CD14-positive monocyte (primary cell): ENCODE results near the gene RIPOR3. TPM values are rescaled to one million over a fixed set of nuclear protein-coding genes. Genes with fewer than 3 reads are reported as not detected.

Experiments used
- DNase-seq, 3 donors: peaks; one replicate each; pipeline ENCODE4 v3.0.0-alpha.2; 2011 to 2022
- H2AFZ ChIP-seq: 2 replicates; pipeline ENCODE4 v1.6.0; 2012; ENCODE audit warnings: mild to moderate bottlenecking, low read depth, low read length, inconsistent platforms; ENCODE audit not compliant: insufficient read depth, poor library complexity, severe bottlenecking
- H3K27ac ChIP-seq, 2 donors: 1 replicate in 1 of 2; 2 replicates in 1 of 2; pipeline ENCODE4 v1.5.1; 2012 to 2013; ENCODE audit warnings: low read length in 2 of 2, control low read depth in 1 of 2, inconsistent platforms in 1 of 2, low read depth in 1 of 2, mild to moderate bottlenecking in 1 of 2
- H3K27me3 ChIP-seq, 2 donors: one replicate each; pipeline versions ENCODE4 v1.6.0 to v1.6.1; 2011 to 2013; ENCODE audit warnings: low read length in 2 of 2; ENCODE audit not compliant: control insufficient read depth in 2 of 2, insufficient read depth in 2 of 2
- H3K36me3 ChIP-seq, 2 donors: replicated peaks in 1 of 2; 1 replicate in 1 of 2; 2 replicates in 1 of 2; pipeline versions ENCODE4 v1.5.1 to v1.6.1; 2012 to 2013; ENCODE audit warnings: low read length in 2 of 2, control low read depth in 1 of 2, inconsistent platforms in 1 of 2, mild to moderate bottlenecking in 1 of 2; ENCODE audit not compliant: insufficient read depth in 2 of 2, control insufficient read depth in 1 of 2
- H3K4me1 ChIP-seq, 2 donors: 1 replicate in 1 of 2; 2 replicates in 1 of 2; pipeline versions ENCODE4 v1.5.1 to v1.6.1; 2012 to 2013; ENCODE audit warnings: low read length in 2 of 2, control low read depth in 1 of 2, inconsistent platforms in 1 of 2, mild to moderate bottlenecking in 1 of 2, moderate library complexity in 1 of 2; ENCODE audit not compliant: insufficient read depth in 2 of 2, control insufficient read depth in 1 of 2
- H3K4me2 ChIP-seq: replicated peaks from 2 replicates; pipeline ENCODE3; 2012; ENCODE audit warnings: low read length, moderate library complexity, mild to moderate bottlenecking; ENCODE audit not compliant: poor library complexity, severe bottlenecking; ENCODE audit errors: extremely low read depth
- H3K4me3 ChIP-seq, 3 experiments: fragments of 200-600 bp in 1 of 3; sonication (generic) in 1 of 3; replicated peaks in 1 of 3; 1 replicate in 2 of 3; 2 replicates in 1 of 3; pipeline ENCODE4 v1.5.1; 2011 to 2013; ENCODE audit warnings: low read length in 3 of 3, mild to moderate bottlenecking in 3 of 3, control low read depth in 2 of 3, low read depth in 2 of 3, inconsistent platforms in 1 of 3, moderate library complexity in 1 of 3
- H3K79me2 ChIP-seq: 2 replicates; pipeline ENCODE4 v1.6.0; 2012; ENCODE audit warnings: mild to moderate bottlenecking, control low read depth, inconsistent platforms, low read length, moderate library complexity; ENCODE audit not compliant: insufficient read depth
- H3K9ac ChIP-seq: 2 replicates; pipeline ENCODE4 v1.6.0; 2017; ENCODE audit warnings: low read length, mild to moderate bottlenecking; ENCODE audit not compliant: insufficient read depth, poor library complexity, severe bottlenecking
- H3K9me3 ChIP-seq, 2 donors: replicated peaks in 1 of 2; 1 replicate in 1 of 2; 2 replicates in 1 of 2; pipeline versions ENCODE4 v1.5.1 to v1.6.1; 2012 to 2013; ENCODE audit warnings: low read length in 2 of 2, control low read depth in 1 of 2; ENCODE audit not compliant: control insufficient read depth in 1 of 2, insufficient read depth in 1 of 2
- H4K20me1 ChIP-seq: 2 replicates; pipeline ENCODE4 v1.6.0; 2012; ENCODE audit warnings: mild to moderate bottlenecking, low read length, control low read depth, moderate library complexity; ENCODE audit not compliant: insufficient read depth
- H3K27ac Mint-ChIP-seq, 7 donors: one replicate each; pipeline ENCODE4 v1.8.0; 2020; ENCODE audit warnings: mild to moderate bottlenecking in 7 of 7, mixed read lengths in 7 of 7, moderate library complexity in 6 of 7, inconsistent platforms in 2 of 7
- H3K27me3 Mint-ChIP-seq, 3 donors: one replicate each; pipeline ENCODE4 v1.8.0; 2021 to 2022; ENCODE audit warnings: low read depth in 3 of 3, mild to moderate bottlenecking in 3 of 3, mixed read lengths in 3 of 3, moderate library complexity in 3 of 3, inconsistent platforms in 1 of 3
- H3K36me3 Mint-ChIP-seq, 2 donors: one replicate each; pipeline ENCODE4 v1.8.0; 2020; ENCODE audit warnings: mixed read lengths in 2 of 2, inconsistent platforms in 1 of 2, mild to moderate bottlenecking in 1 of 2
- H3K4me1 Mint-ChIP-seq: one replicate; pipeline ENCODE4 v1.8.0; 2020; ENCODE audit warnings: mild to moderate bottlenecking, mixed read lengths
- H3K4me3 Mint-ChIP-seq, 2 donors: one replicate each; pipeline ENCODE4 v1.8.0; 2020; ENCODE audit warnings: mild to moderate bottlenecking in 2 of 2, mixed read lengths in 2 of 2, moderate library complexity in 1 of 2
- H3K9me3 Mint-ChIP-seq, 7 donors: one replicate each; pipeline ENCODE4 v1.8.0; 2020 to 2022; ENCODE audit warnings: mixed read lengths in 7 of 7, mild to moderate bottlenecking in 6 of 7, moderate library complexity in 6 of 7, inconsistent platforms in 2 of 7
- WGBS: methylation state at CpG from one replicate; pipeline ENCODE4 v1.1.5; 2013; ENCODE audit warnings: missing lambda C conversion rate; ENCODE audit not compliant: insufficient coverage; 5-methylcytosine and 5-hydroxymethylcytosine counted together
- intact Hi-C, 2 donors: fragments of 100-400 bp; cut with micrococcal nuclease; formaldehyde crosslinking; loops; one replicate each; pipeline versions ENCODE4 v1.15.0 to v1.15.1; 2023
- polyA plus RNA-seq, 3 donors: library from polyadenylated mRNA; depleted of rRNA in 1 of 3; unstranded in 2 of 3; stranded (reverse) in 1 of 3; fragments of 300-500 nt in 2 of 3; fragments of >200 nt in 1 of 3; fragmentation: Illumina TruSeq in 2 of 3; gene quantifications; 1 replicate in 2 of 3; 2 replicates in 1 of 3; pipeline ENCODE4 v1.2.3, GENCODE V29; 2012 to 2021
- TF ChIP-seq, protein P1 (sequence below): fragments of 200-600 bp; IDR thresholded peaks from one replicate; pipeline ENCODE4 v1.8.0; 2022; ENCODE audit warnings: antibody characterized with exemption, mild to moderate bottlenecking

RIPOR3 gene
- polyA plus RNA-seq, 3 donors = not detected

- H3K9ac ChIP-seq = no peak overlapping the region
Observed at GRCh38 chr20:50670126-50670862, 21.0 kb downstream of the RIPOR3 start.

DNA sequence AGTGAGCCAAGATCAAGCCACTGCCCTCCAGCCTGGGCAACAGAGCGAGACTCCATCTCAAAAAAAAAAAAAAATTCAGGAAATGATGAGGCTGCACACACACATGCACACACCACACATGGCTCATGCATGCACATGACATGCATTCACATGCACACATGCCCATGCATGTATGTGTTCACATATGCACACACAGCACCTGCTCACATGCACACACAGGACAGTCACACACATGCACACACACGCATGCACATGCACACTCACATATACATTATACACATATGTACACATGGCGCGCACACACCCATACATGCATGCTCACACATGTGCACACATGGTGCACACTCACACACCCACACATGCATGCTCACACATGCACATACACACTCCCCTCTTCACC is 22.5 kb downstream of the RIPOR3 start:
- H3K27ac ChIP-seq = no peak overlapping the region
- no peak for DNase-seq
- no peaks in the 10 kb centered on the region for H3K27me3 ChIP-seq
- H3K27ac Mint-ChIP-seq = no peak overlapping the region
- H3K27me3 Mint-ChIP-seq = peaks cover 1 to 8% (median 1%) of the 10 kb centered on the region in 3 donors
- no peak overlapping the region for H3K9ac ChIP-seq
- no peak overlapping the region for H3K4me3 Mint-ChIP-seq
- no peaks in the 10 kb centered on the region for H3K9me3 ChIP-seq
- no peaks in the 10 kb centered on the region for H3K36me3 Mint-ChIP-seq
- no peaks in the 10 kb centered on the region for H3K4me1 Mint-ChIP-seq
- no peaks in the 10 kb centered on the region for H3K36me3 ChIP-seq
- no peaks in the 10 kb centered on the region for H3K4me1 ChIP-seq
- H3K4me2 ChIP-seq = no peak overlapping the region
- WGBS = 91% methylated on average over 4 of the region's 4 CpGs
- no peaks in the 10 kb centered on the region for H3K79me2 ChIP-seq
- H3K9me3 Mint-ChIP-seq = peaks cover 0 to 2% (median 0%) of the 10 kb centered on the region in 7 donors
- no peak overlapping the region for H2AFZ ChIP-seq
- TF ChIP-seq, protein P1, sequence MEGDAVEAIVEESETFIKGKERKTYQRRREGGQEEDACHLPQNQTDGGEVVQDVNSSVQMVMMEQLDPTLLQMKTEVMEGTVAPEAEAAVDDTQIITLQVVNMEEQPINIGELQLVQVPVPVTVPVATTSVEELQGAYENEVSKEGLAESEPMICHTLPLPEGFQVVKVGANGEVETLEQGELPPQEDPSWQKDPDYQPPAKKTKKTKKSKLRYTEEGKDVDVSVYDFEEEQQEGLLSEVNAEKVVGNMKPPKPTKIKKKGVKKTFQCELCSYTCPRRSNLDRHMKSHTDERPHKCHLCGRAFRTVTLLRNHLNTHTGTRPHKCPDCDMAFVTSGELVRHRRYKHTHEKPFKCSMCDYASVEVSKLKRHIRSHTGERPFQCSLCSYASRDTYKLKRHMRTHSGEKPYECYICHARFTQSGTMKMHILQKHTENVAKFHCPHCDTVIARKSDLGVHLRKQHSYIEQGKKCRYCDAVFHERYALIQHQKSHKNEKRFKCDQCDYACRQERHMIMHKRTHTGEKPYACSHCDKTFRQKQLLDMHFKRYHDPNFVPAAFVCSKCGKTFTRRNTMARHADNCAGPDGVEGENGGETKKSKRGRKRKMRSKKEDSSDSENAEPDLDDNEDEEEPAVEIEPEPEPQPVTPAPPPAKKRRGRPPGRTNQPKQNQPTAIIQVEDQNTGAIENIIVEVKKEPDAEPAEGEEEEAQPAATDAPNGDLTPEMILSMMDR = no peak
- intact Hi-C loops = no loop called here
- H4K20me1 ChIP-seq = no peaks in the 10 kb centered on the region
- no peak overlapping the region for H3K4me3 ChIP-seq

More at GRCh38 chr20:50670126-50670862, 21.0 kb downstream of the RIPOR3 start:
- H4K20me1 ChIP-seq = no peaks in the 10 kb centered on the region
- Mint-ChIP-seq H3K9me3 (peaks cover 0 to 2% (median 0%) of the 10 kb centered on the region in 7 donors), H3K27ac (no peak overlapping the region), H3K36me3 (no peaks in the 10 kb centered on the region), H3K4me1 (no peaks in the 10 kb centered on the region), H3K4me3 (no peak overlapping the region), H3K27me3 (peaks cover 1 to 6% (median 1%) of the 10 kb centered on the region in 3 donors)
- H3K27me3 ChIP-seq = no peaks in the 10 kb centered on the region
- intact Hi-C loops = no loop called here
- no peak overlapping the region for H3K4me3 ChIP-seq
- no peak for DNase-seq
- TF ChIP-seq, protein P1 = no peak
- whole genome bisulfite sequencing = 100% methylated on average over 3 of the region's 12 CpGs
- no peaks in the 10 kb centered on the region for H3K79me2 ChIP-seq
- no peak overlapping the region for H3K4me2 ChIP-seq
- H3K27ac ChIP-seq = no peak overlapping the region
- no peaks in the 10 kb centered on the region for H3K4me1 ChIP-seq
- no peak overlapping the region for H2AFZ ChIP-seq
- no peaks in the 10 kb centered on the region for H3K36me3 ChIP-seq
- no peaks in the 10 kb centered on the region for H3K9me3 ChIP-seq
